ES-I3 (cell line): ENCODE results near the gene MRPL49.
"Not testable (repeated sequence)": the region's sequence is repeated elsewhere in the genome, so short reads cannot be mapped to it uniquely, and the experiment has no call there.

Experiments
- H3K36me3 ChIP-seq: 2 replicates; pipeline ENCODE4 v1.6.1; 2013; ENCODE audit warnings: mild to moderate bottlenecking, low read length, control low read depth, moderate library complexity; ENCODE audit not compliant: insufficient read depth
- H3K4me1 ChIP-seq: 2 replicates; pipeline ENCODE4 v1.6.1; 2013; ENCODE audit warnings: mild to moderate bottlenecking, control low read depth, low read length; ENCODE audit not compliant: insufficient read depth
- H3K9ac ChIP-seq: 2 replicates; pipeline ENCODE4 v1.6.1; 2013; ENCODE audit warnings: low read depth, mild to moderate bottlenecking, low read length, moderate library complexity
- H3K9me3 ChIP-seq: 2 replicates; pipeline ENCODE4 v1.6.1; 2013; ENCODE audit warnings: mild to moderate bottlenecking, low read length, moderate library complexity; ENCODE audit not compliant: control insufficient read depth, insufficient read depth

The MRPL49 gene

GRCh38 chr11:65172600-65172999 lies 50.5 kb downstream of the MRPL49 start:
- Histone ChIP-seq H3K9ac (no peak overlapping the region), H3K4me1 (peaks cover 14% of the 10 kb centered on the region), H3K36me3 (no peaks in the 10 kb centered on the region), H3K9me3 (no peaks in the 10 kb centered on the region)

- not testable (repeated sequence) for H3K4me1 ChIP-seq, H3K9ac ChIP-seq, H3K9me3 ChIP-seq, H3K36me3 ChIP-seq
Measured at GRCh38 chr11:65174571-65175010, 52.5 kb downstream of the MRPL49 start.
